Lung microvascular endothelial cell (primary cell): Measurements from ENCODE around the gene MRPS9. TPM values are rescaled to one million over a fixed set of nuclear protein-coding genes. Genes with fewer than 3 reads are reported as not detected.

Source experiments
- total RNA-seq: library from RNA; depleted of rRNA; stranded (reverse); fragments of >200 nt; gene quantifications from 2 replicates; pipeline ENCODE4 v1.2.1, GENCODE V29; 2014

MRPS9 gene
- total RNA-seq, 1 donor from 2014 or later = 15.5 TPM

Other genes starting within 250 kb of the MRPS9 start
- not detected in 2 replicates for gene POU3F3, start 184.0 kb upstream of the MRPS9 start, total RNA-seq
- not detected in 2 replicates for gene GPR45, start 203.7 kb downstream of the MRPS9 start, total RNA-seq